ENCODE results near the gene SLIT3. TPM values are rescaled to one million over a fixed set of nuclear protein-coding genes. Genes with fewer than 3 reads are reported as not detected.

Gene SLIT3
- polyA plus RNA-seq, 1 of the 3 experiments (the other 2 are of a cell fraction) = 119 TPM

GRCh38 chr5:168752012-168752411 is 548.9 kb downstream of the SLIT3 start:
- Histone ChIP-seq H3K27me3 (ENCODE audit: insufficient read depth) (no peaks in the 10 kb centered on the region), H3K36me3 (replicated peaks in 1 of 2; ENCODE audit: control insufficient read depth in 1 of 2, insufficient read depth in 2 of 2, low read length in 1 of 2) (peaks cover 7 to 85% of the 10 kb centered on the region in 2 experiments), H3K4me3 (ENCODE audit: low read depth in 2 of 2, low read length in 1 of 2) (no peak overlapping the region), H3K79me2 (ENCODE audit: insufficient read depth) (no peaks in the 10 kb centered on the region), H3K9ac (no peak overlapping the region), H3K9me2 (no peaks in the 10 kb centered on the region), H2AFZ (ENCODE audit: low read depth) (no peak overlapping the region), H3K4me1 (ENCODE audit: control insufficient read depth in 1 of 2, insufficient read depth in 2 of 2, low read depth in 1 of 2, low read length in 1 of 2) (peaks cover 0 to 13% of the 10 kb centered on the region in 2 experiments; a peak in 1 of 4 replicates), H3F3A (replicated peaks; ENCODE audit: insufficient read depth) (no peaks in the 10 kb centered on the region), H3K9me3 (no peaks in the 10 kb centered on the region), H3K4me2 (no peak overlapping the region), H3K27ac (ENCODE audit: low read depth in 2 of 2, low read length in 1 of 2) (no peak overlapping the region), H4K20me1 (ENCODE audit: insufficient read depth) (no peaks in the 10 kb centered on the region)
- 96% methylated on average over 3 of the region's 3 CpGs for WGBS (ENCODE audit: low lambda C conversion rate)
- ChIA-PET POLR2A (no interaction called here), CTCF (interaction anchor here (1.0 kb wide), 1 partner anchor 125 kb away, joined by 3 read pairs; no protein-coding TSS in a partner anchor)
- TF ChIP-seq FOXM1 (IDR thresholded peaks at IDR 0.05; ENCODE audit: low read depth) (no peak), CTCF (IDR thresholded peaks at IDR 0.05) (no peak), POLR2AphosphoS5 (IDR thresholded peaks at IDR 0.05; ENCODE audit: low read depth, low read length) (no peak), REST (IDR thresholded peaks at IDR 0.05; ENCODE audit: low read depth, low read length) (no peak), RFX5 (IDR thresholded peaks at IDR 0.05; ENCODE audit: low read length) (no peak), TAF1 (IDR thresholded peaks at IDR 0.05; ENCODE audit: borderline replicate concordance, low read depth, low read length) (no peak), EZH2phosphoT487 (IDR thresholded peaks at IDR 0.05; ENCODE audit: borderline replicate concordance, low read depth) (no peak), RCOR1 (IDR thresholded peaks at IDR 0.05; ENCODE audit: low read length) (no peak), PBX3 (IDR thresholded peaks at IDR 0.05) (no peak), NRF1 (IDR thresholded peaks at IDR 0.05; ENCODE audit: low read depth, low read length) (no peak), MXI1 (IDR thresholded peaks at IDR 0.05; ENCODE audit: low read depth, low read length) (no peak), GATA2 (CRISPR knock-in tag; IDR thresholded peaks at IDR 0.05) (no peak), SIN3A (IDR thresholded peaks at IDR 0.05; ENCODE audit: borderline replicate concordance, low read depth, low read length) (no peak), ZBTB33 (IDR thresholded peaks at IDR 0.05; ENCODE audit: borderline replicate concordance, low read depth) (no peak)
- DNase-seq = no peak

Measured in SK-N-SH (cell line).